Skeletal muscle tissue (tissue), 4 donors: Measurements from ENCODE around the gene PRRC1. TPM values are rescaled to one million over a fixed set of nuclear protein-coding genes. Genes with fewer than 3 reads are reported as not detected.
A peak's percentile ranks its signal among the peaks of the same experiment; 100 is the strongest.
"Not testable (repeated sequence)": the region's sequence is repeated elsewhere in the genome, so short reads cannot be mapped to it uniquely, and the experiment has no call there.

ENCODE experiments used
- H3K27ac ChIP-seq: one replicate; pipeline ENCODE4 v1.7.0; 2013; ENCODE audit warnings: mild to moderate bottlenecking, low read depth, low read length, inconsistent platforms
- H3K27me3 ChIP-seq, 3 donors: one replicate each; pipeline ENCODE4 v1.7.0; 2013; ENCODE audit warnings: low read length in 3 of 3; ENCODE audit not compliant: control insufficient read depth in 3 of 3, insufficient read depth in 3 of 3
- H3K36me3 ChIP-seq, 3 donors: one replicate each; pipeline ENCODE4 v1.7.0; 2013; ENCODE audit warnings: low read length in 3 of 3; ENCODE audit not compliant: control insufficient read depth in 3 of 3, insufficient read depth in 3 of 3
- H3K4me1 ChIP-seq, 3 donors: one replicate each; pipeline ENCODE4 v1.7.0; 2013; ENCODE audit warnings: low read length in 3 of 3, mild to moderate bottlenecking in 3 of 3; ENCODE audit not compliant: control insufficient read depth in 3 of 3, insufficient read depth in 3 of 3
- H3K4me3 ChIP-seq, 3 donors: one replicate each; pipeline ENCODE4 v1.7.0; 2013; ENCODE audit warnings: low read length in 3 of 3
- H3K9ac ChIP-seq, 3 donors: one replicate each; pipeline ENCODE4 v1.7.0; 2013; ENCODE audit warnings: low read length in 3 of 3, mild to moderate bottlenecking in 3 of 3, moderate library complexity in 2 of 3, low read depth in 1 of 3
- H3K9me3 ChIP-seq, 3 donors: one replicate each; pipeline ENCODE4 v1.7.0; 2013; ENCODE audit warnings: low read length in 3 of 3; ENCODE audit not compliant: control insufficient read depth in 3 of 3
- total RNA-seq: library from RNA; depleted of rRNA; stranded (reverse); fragments of >200 nt; gene quantifications from one replicate; pipeline ENCODE4 v1.2.3, GENCODE V29; 2014
- donor health status: Osteomylitis.

The PRRC1 gene
- total RNA-seq, 1 donor from 2014 or later = 34.4 TPM

GRCh38 chr5:127561254-127561653 lies 43.8 kb downstream of the PRRC1 start:
- no peaks in the 10 kb centered on the region for H3K36me3 ChIP-seq
- no peaks in the 10 kb centered on the region for H3K27me3 ChIP-seq
- no peak overlapping the region for H3K4me3 ChIP-seq
- H3K9ac ChIP-seq = no peak overlapping the region
- no peaks in the 10 kb centered on the region for H3K9me3 ChIP-seq
- no peak overlapping the region for H3K27ac ChIP-seq
- H3K4me1 ChIP-seq = peaks cover 0 to 24% (median 9%) of the 10 kb centered on the region in 3 donors

- Histone ChIP-seq H3K36me3 (no peaks in the 10 kb centered on the region), H3K4me1 (peaks cover 0 to 24% (median 9%) of the 10 kb centered on the region in 3 donors), H3K9me3 (no peaks in the 10 kb centered on the region), H3K9ac (no peak overlapping the region), H3K27ac (no peak overlapping the region), H3K4me3 (no peak overlapping the region), H3K27me3 (no peaks in the 10 kb centered on the region)
Measured at GRCh38 chr5:127562252-127562651, 44.8 kb downstream of the PRRC1 start.

DNA sequence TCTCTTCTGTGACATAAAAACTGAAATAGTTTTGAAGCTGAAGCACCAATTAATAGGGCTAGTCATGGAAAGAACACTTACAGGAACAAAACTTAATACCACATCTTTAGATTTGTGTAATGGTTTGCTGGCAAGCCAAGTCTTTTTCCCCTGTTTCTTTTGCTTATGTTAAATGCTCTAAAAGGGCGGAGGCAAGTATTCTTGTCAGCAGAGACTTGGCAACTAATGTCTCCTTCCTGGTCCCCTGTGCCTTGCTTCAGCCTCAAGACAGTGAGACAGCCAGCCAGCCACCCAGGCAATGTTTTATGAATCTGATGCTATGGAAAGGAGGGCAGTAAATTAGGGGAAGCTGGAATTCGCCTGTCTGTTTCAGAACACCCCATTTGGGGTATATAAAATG lies 45.7 kb downstream of the PRRC1 start:
- no peaks in the 10 kb centered on the region for H3K27me3 ChIP-seq
- H3K9ac ChIP-seq = no peak overlapping the region
- no peaks in the 10 kb centered on the region for H3K36me3 ChIP-seq
- H3K27ac ChIP-seq = no peak overlapping the region
- H3K4me1 ChIP-seq = peaks cover 0 to 24% (median 9%) of the 10 kb centered on the region in 3 donors
- no peaks in the 10 kb centered on the region for H3K9me3 ChIP-seq
- no peak overlapping the region for H3K4me3 ChIP-seq

- Histone ChIP-seq H3K4me3 (no peak overlapping the region), H3K36me3 (no peaks in the 10 kb centered on the region), H3K9ac (peak overlapping the region in 1 of 3 donors; percentile 3), H3K27me3 (no peaks in the 10 kb centered on the region), H3K9me3 (no peaks in the 10 kb centered on the region), H3K4me1 (peaks cover 0 to 24% (median 9%) of the 10 kb centered on the region in 3 donors), H3K27ac (peak overlapping the region; percentile 7)
Measured at GRCh38 chr5:127564002-127564769, 46.7 kb downstream of the PRRC1 start.

- no peaks in the 10 kb centered on the region for H3K9me3 ChIP-seq
- H3K27ac ChIP-seq = no peak overlapping the region
Measured at GRCh38 chr5:127565586-127566270, 48.3 kb downstream of the PRRC1 start.

GRCh38 chr5:127567026-127567768 lies 49.8 kb downstream of the PRRC1 start:
- no peak overlapping the region for H3K4me3 ChIP-seq
- no peaks in the 10 kb centered on the region for H3K36me3 ChIP-seq
- H3K9me3 ChIP-seq = no peaks in the 10 kb centered on the region
- H3K27me3 ChIP-seq = no peaks in the 10 kb centered on the region
- peaks cover 0 to 24% (median 9%) of the 10 kb centered on the region in 3 donors for H3K4me1 ChIP-seq
- H3K9ac ChIP-seq = no peak overlapping the region
- no peak overlapping the region for H3K27ac ChIP-seq

More at GRCh38 chr5:127565586-127566270, 48.3 kb downstream of the PRRC1 start:
- no peaks in the 10 kb centered on the region for H3K27me3 ChIP-seq
- no peak overlapping the region for H3K9ac ChIP-seq
- H3K36me3 ChIP-seq = no peaks in the 10 kb centered on the region
- H3K4me3 ChIP-seq = no peak overlapping the region
- H3K4me1 ChIP-seq = peaks cover 0 to 24% (median 9%) of the 10 kb centered on the region in 3 donors

GRCh38 chr5:127568166-127568565 lies 50.7 kb downstream of the PRRC1 start:
- H3K27ac ChIP-seq = no peak overlapping the region
- peaks cover 0 to 18% (median 9%) of the 10 kb centered on the region in 3 donors for H3K4me1 ChIP-seq
- H3K4me3 ChIP-seq = no peak overlapping the region
- H3K36me3 ChIP-seq = no peaks in the 10 kb centered on the region
- H3K9me3 ChIP-seq = no peaks in the 10 kb centered on the region
- H3K9ac ChIP-seq = no peak overlapping the region
- no peaks in the 10 kb centered on the region for H3K27me3 ChIP-seq

GRCh38 chr5:127569471-127569870 lies 52.0 kb downstream of the PRRC1 start:
- not testable (repeated sequence) for H3K36me3 ChIP-seq, H3K27me3 ChIP-seq, H3K4me3 ChIP-seq, H3K9ac ChIP-seq, H3K4me1 ChIP-seq, H3K27ac ChIP-seq, H3K9me3 ChIP-seq

- Histone ChIP-seq H3K9ac (no peak overlapping the region), H3K4me3 (no peak overlapping the region), H3K27ac (no peak overlapping the region), H3K36me3 (no peaks in the 10 kb centered on the region), H3K4me1 (no peaks in the 10 kb centered on the region), H3K9me3 (peaks cover 0 to 3% (median 2%) of the 10 kb centered on the region in 3 donors), H3K27me3 (no peaks in the 10 kb centered on the region)
Measured at GRCh38 chr5:127571314-127572131, 54.1 kb downstream of the PRRC1 start.
